ENCODE results near the gene WAC. TPM values are rescaled to one million over a fixed set of nuclear protein-coding genes. Genes with fewer than 3 reads are reported as not detected.

WAC gene
- total RNA-seq, 4 donors from 2014 or later: 66.6 to 102 (median 78.9) TPM

- in situ Hi-C loops (cut with MboI; ENCODE audit: low pct_ligation_motif_present in 1 of 4, low pct_unique_long_range_greater_than_20kb in 1 of 4, low sequenced_read_pairs in 3 of 4): no loop called here
- Histone ChIP-seq H3K36me3 (peaks cover 0 to 20% (median 8%) of the 10 kb centered on the region in 4 donors), H3K27me3 (no peaks in the 10 kb centered on the region), H3K9me3 (peaks cover 0 to 5% of the 10 kb centered on the region in 2 donors), H3K27ac (no peak overlapping the region), H3K4me1 (no peaks in the 10 kb centered on the region), H3K4me3 (no peak overlapping the region)
- intact Hi-C loops (cut with DNase I; ENCODE audit: low total_unique reads): no loop called here
- 96 to 100% methylated on average over 1 to 2 of the region's 2 CpGs for WGBS, 2 donors (ENCODE audit: low coverage in 1 of 2)
- TF ChIP-seq POLR2AphosphoS5 (IDR thresholded peaks at IDR 0.05): no peak
- TF ChIP-seq POLR2A (IDR thresholded peaks at IDR 0.05): no peak
- TF ChIP-seq, protein P1, sequence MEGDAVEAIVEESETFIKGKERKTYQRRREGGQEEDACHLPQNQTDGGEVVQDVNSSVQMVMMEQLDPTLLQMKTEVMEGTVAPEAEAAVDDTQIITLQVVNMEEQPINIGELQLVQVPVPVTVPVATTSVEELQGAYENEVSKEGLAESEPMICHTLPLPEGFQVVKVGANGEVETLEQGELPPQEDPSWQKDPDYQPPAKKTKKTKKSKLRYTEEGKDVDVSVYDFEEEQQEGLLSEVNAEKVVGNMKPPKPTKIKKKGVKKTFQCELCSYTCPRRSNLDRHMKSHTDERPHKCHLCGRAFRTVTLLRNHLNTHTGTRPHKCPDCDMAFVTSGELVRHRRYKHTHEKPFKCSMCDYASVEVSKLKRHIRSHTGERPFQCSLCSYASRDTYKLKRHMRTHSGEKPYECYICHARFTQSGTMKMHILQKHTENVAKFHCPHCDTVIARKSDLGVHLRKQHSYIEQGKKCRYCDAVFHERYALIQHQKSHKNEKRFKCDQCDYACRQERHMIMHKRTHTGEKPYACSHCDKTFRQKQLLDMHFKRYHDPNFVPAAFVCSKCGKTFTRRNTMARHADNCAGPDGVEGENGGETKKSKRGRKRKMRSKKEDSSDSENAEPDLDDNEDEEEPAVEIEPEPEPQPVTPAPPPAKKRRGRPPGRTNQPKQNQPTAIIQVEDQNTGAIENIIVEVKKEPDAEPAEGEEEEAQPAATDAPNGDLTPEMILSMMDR (IDR thresholded peaks at IDR 0.05): no peak
- TF ChIP-seq EP300 (IDR thresholded peaks at IDR 0.05; ENCODE audit: low read depth): no peak
- DNase-seq: no peak
Measured at GRCh38 chr10:28523725-28524252, 9.1 kb upstream of the WAC start.

DNA sequence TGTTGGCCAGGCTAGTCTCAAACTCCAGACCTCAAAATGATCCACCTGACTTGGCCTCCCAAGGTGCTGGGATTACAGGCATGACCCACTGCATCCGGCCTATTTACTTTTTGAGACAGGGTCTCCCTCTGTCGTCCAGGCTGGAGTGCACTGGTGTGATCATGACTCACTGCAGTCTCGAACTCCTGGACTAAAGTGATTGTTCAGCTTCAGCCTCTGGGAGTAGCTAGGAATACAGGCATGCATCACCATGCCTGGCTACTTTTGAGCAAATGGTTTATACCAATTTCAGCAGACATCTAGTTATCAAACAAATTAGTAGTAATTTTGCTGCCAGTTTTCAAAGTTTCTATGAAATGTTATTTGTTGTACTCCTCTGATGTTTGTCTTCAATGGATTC lies 2.2 kb upstream of the WAC start:
- TF ChIP-seq POLR2A (IDR thresholded peaks at IDR 0.05): no peak
- TF ChIP-seq, protein P1 (IDR thresholded peaks at IDR 0.05): no peak
- no peaks in the 10 kb centered on the region for H3K9me3 ChIP-seq
- peaks cover 0 to 6% (median under 1%) of the 10 kb centered on the region in 4 donors for H3K36me3 ChIP-seq
- 80 to 83% methylated on average over 1 to 3 of the region's 3 CpGs for WGBS, 2 donors (ENCODE audit: low coverage in 1 of 2)
- H3K4me1 ChIP-seq: peaks cover 1 to 30% (median 19%) of the 10 kb centered on the region in 4 donors
- no peaks in the 10 kb centered on the region for H3K27me3 ChIP-seq
- H3K4me3 ChIP-seq: no peak overlapping the region
- DNase-seq: no peak
- in situ Hi-C loops (cut with MboI; ENCODE audit: low pct_ligation_motif_present in 1 of 4, low pct_unique_long_range_greater_than_20kb in 1 of 4, low sequenced_read_pairs in 3 of 4): loop anchor here in 2 of 4 donors (25.0 kb wide), 2 partner anchors 93 to 1018 kb away; partner anchors contain the start of gene RAB18 (in 1 of the 2)
- intact Hi-C loops (cut with DNase I; ENCODE audit: low total_unique reads): no loop called here
- H3K27ac ChIP-seq: no peak overlapping the region

DNA sequence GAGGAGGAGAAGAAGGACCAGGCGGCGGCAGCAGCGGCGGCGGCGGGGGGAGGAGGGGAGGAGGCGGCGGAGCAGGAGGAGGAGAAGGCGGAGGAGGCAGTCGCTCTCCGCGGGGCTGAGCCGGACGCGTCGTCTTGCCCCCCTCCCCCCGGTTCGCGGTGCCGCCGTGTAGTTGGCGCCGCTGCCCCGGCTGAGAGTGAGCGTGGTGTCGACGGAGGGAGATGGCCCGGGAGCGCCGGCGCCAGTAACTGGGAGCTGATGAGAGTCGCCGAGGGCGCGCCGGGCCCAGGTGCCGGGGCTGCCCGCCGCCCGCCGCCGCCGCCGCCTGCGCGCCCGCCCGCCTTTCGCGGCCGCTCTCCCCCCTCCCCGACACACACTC lies 257 bp downstream of the WAC start:
- no peaks in the 10 kb centered on the region for H3K9me3 ChIP-seq
- H3K27ac ChIP-seq: peak overlapping the region; percentile 97 to 99 (median 98)
- H3K36me3 ChIP-seq: peaks cover 0 to 28% (median 12%) of the 10 kb centered on the region in 4 donors
- in situ Hi-C loops (cut with MboI; ENCODE audit: low pct_ligation_motif_present in 1 of 4, low pct_unique_long_range_greater_than_20kb in 1 of 4, low sequenced_read_pairs in 3 of 4): loop anchor here in 2 of 4 donors (25.0 kb wide), 2 partner anchors 96 to 1021 kb away; partner anchors contain the start of gene RAB18 (in 1 of the 2)
- TF ChIP-seq POLR2A (IDR thresholded peaks at IDR 0.05): no peak
- intact Hi-C loops (cut with DNase I; ENCODE audit: low total_unique reads): no loop called here
- peaks cover 4 to 45% (median 25%) of the 10 kb centered on the region in 4 donors for H3K4me1 ChIP-seq
- H3K4me3 ChIP-seq: peak overlapping the region; percentile 65 to 99 (median 90)
- WGBS, 2 donors (ENCODE audit: low coverage in 1 of 2): 0% methylated on average over 28 of the region's 52 CpGs; no CpG with 5 or more reads in 1 of the 2 donors
- DNase-seq: no peak
- H3K27me3 ChIP-seq: no peaks in the 10 kb centered on the region

DNA sequence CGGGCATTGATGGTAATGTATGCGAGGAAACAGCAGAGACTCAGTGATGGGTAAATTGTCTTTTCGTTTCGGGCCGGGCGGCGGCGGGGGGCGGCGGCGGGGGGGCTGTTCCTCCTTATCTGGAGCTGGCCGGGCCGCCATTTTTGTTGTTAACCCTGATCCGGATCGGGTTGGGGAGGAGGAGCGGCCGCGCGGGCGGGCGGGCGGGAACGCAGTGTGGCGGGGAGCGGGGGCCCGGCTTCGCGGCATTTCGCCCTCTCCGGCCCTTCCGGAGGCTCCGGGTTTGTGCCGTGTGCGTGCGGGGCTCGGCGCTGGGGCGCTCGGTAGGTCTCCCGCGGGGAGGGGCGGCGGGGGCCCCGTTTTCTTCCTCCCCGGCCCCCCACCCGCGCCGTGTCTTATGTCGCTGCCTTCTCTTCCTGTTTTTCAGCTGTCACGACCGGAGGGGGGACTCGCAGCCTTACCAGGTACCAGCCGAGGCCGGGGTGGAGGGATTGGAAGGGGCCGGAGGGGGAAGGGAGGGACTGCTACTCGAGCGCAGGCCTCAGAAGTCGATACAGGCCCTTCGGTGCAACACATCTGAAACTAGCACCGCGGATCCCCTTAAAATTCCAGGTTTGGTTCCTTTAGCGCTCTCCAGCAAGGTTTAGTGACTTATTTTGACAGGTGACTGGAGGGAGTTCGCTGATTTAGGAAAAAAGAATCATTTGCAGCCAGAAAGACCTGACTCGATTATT lies 820 bp downstream of the WAC start:
- peaks cover 4 to 45% (median 25%) of the 10 kb centered on the region in 4 donors for H3K4me1 ChIP-seq
- no peaks in the 10 kb centered on the region for H3K27me3 ChIP-seq
- H3K9me3 ChIP-seq: no peaks in the 10 kb centered on the region
- in situ Hi-C loops (cut with MboI; ENCODE audit: low pct_ligation_motif_present in 1 of 4, low pct_unique_long_range_greater_than_20kb in 1 of 4, low sequenced_read_pairs in 3 of 4) (loop anchor here in 2 of 4 donors (25.0 kb wide), 2 partner anchors 96 to 1021 kb away; partner anchors contain the start of gene RAB18 (in 1 of the 2)), intact Hi-C loops (cut with DNase I; ENCODE audit: low total_unique reads) (no loop called here)
- H3K36me3 ChIP-seq: peaks cover 0 to 31% (median 12%) of the 10 kb centered on the region in 4 donors
- TF ChIP-seq, protein P1 (IDR thresholded peaks at IDR 0.05): no peak
- TF ChIP-seq EP300 (IDR thresholded peaks at IDR 0.05; ENCODE audit: low read depth) (no peak), POLR2A (IDR thresholded peaks at IDR 0.05) (no peak), POLR2AphosphoS5 (IDR thresholded peaks at IDR 0.05) (no peak)
- peak; percentile 74 for DNase-seq
- 0% methylated on average over 18 to 37 of the region's 64 CpGs for WGBS, 2 donors (ENCODE audit: low coverage in 1 of 2)
- peak overlapping the region; percentile 65 to 99 (median 90) for H3K4me3 ChIP-seq
- H3K27ac ChIP-seq: peak overlapping the region; percentile 97 to 99 (median 98)

Data from transverse colon (tissue), 4 donors.